IMR-90 (cell line): ENCODE measurements around the gene PPM1A. TPM values are rescaled to one million over a fixed set of nuclear protein-coding genes. Genes with fewer than 3 reads are reported as not detected.

Source experiments
- ATAC-seq: fragments of 200-7000 bp; cut with Tn5 transposase; 2 replicates; pipeline ENCODE4 v1.9.1; 2020; ENCODE audit warnings: low read depth, mild to moderate bottlenecking, moderate library complexity
- BruUV-seq: library from RNA; stranded (reverse); fragments of 400-500 nt; replicated peaks from 2 replicates; lab custom pipeline; 2021; lab: Mats Ljungman, UMichigan
- CTCF ChIA-PET: fragments of 300-600 bp; formaldehyde crosslinking; extraction: SDS; loops from one replicate; lab custom pipeline; 2021; ENCODE audit warnings: antibody characterized with exemption; lab: Yijun Ruan, JAX
- POLR2A ChIA-PET: fragments of 300-600 bp; sonication (Branson Sonifier 250); formaldehyde crosslinking; loops from one replicate; lab custom pipeline; 2022; ENCODE audit warnings: antibody characterized with exemption; ENCODE audit not compliant: unreplicated experiment; lab: Charles Lee
- DNase-seq: peaks from one replicate; pipeline ENCODE4 v3.0.0; 2013
- H2AFZ ChIP-seq: replicated peaks from 2 replicates; pipeline ENCODE3; 2013; ENCODE audit warnings: low read length, mild to moderate bottlenecking; ENCODE audit not compliant: poor library complexity
- H2AK5ac ChIP-seq: 2 replicates; pipeline ENCODE4 v1.6.1; 2013; ENCODE audit warnings: low read depth, low read length, inconsistent platforms
- H2AK9ac ChIP-seq: replicated peaks from 2 replicates; pipeline ENCODE3; 2013; ENCODE audit warnings: mild to moderate bottlenecking, low read depth, low read length, moderate library complexity; ENCODE audit not compliant: poor library complexity
- H2BK120ac ChIP-seq: 2 replicates; pipeline ENCODE4 v1.6.1; 2013; ENCODE audit warnings: low read depth, low read length, inconsistent platforms
- H2BK15ac ChIP-seq: 3 replicates; pipeline ENCODE4 v1.6.1; 2013; ENCODE audit warnings: low read depth, low read length, inconsistent platforms
- H2BK20ac ChIP-seq: 2 replicates; pipeline ENCODE4 v1.6.1; 2013; ENCODE audit warnings: low read depth, mild to moderate bottlenecking, inconsistent platforms, low read length, moderate library complexity
- H2BK5ac ChIP-seq: 2 replicates; pipeline ENCODE4 v1.6.1; 2013; ENCODE audit warnings: mild to moderate bottlenecking, low read depth, low read length, inconsistent platforms; ENCODE audit not compliant: poor library complexity, severe bottlenecking
- H3K14ac ChIP-seq: replicated peaks from 2 replicates; pipeline ENCODE4 v1.6.1; 2013; ENCODE audit warnings: low read depth, low read length, inconsistent platforms
- H3K18ac ChIP-seq: 2 replicates; pipeline ENCODE4 v1.6.1; 2013; ENCODE audit warnings: low read depth, low read length, control low read depth
- H3K23ac ChIP-seq: 2 replicates; pipeline ENCODE4 v1.6.1; 2013; ENCODE audit warnings: low read depth, low read length, inconsistent platforms
- H3K27ac ChIP-seq: 2 replicates; pipeline ENCODE4 v1.5.1; 2013; ENCODE audit warnings: mild to moderate bottlenecking, control low read depth, low read length; ENCODE audit not compliant: insufficient read depth
- H3K27me3 ChIP-seq: 2 replicates; pipeline ENCODE4 v1.6.1; 2013; ENCODE audit warnings: low read length; ENCODE audit not compliant: control insufficient read depth, insufficient read depth
- H3K36me3 ChIP-seq: 2 replicates; pipeline ENCODE4 v1.6.1; 2013; ENCODE audit warnings: low read length, mixed read lengths; ENCODE audit not compliant: control insufficient read depth, insufficient read depth
- H3K4ac ChIP-seq: 2 replicates; pipeline ENCODE4 v1.6.1; 2013; ENCODE audit warnings: low read depth, low read length, inconsistent platforms
- H3K4me1 ChIP-seq: 2 replicates; pipeline ENCODE4 v1.6.1; 2013; ENCODE audit warnings: low read length, mixed read lengths; ENCODE audit not compliant: control insufficient read depth, insufficient read depth
- H3K4me2 ChIP-seq: 2 replicates; pipeline ENCODE4 v1.6.1; 2013; ENCODE audit warnings: low read depth, mild to moderate bottlenecking, control low read depth, low read length, moderate library complexity
- H3K4me3 ChIP-seq: 2 replicates; pipeline ENCODE4 v1.5.1; 2013; ENCODE audit warnings: low read depth, mild to moderate bottlenecking, control low read depth, low read length, moderate library complexity; ENCODE audit not compliant: insufficient read depth
- H3K56ac ChIP-seq: 2 replicates; pipeline ENCODE4 v1.6.1; 2013; ENCODE audit warnings: low read length, inconsistent platforms; ENCODE audit not compliant: insufficient read depth; ENCODE audit errors: extremely low read depth
- H3K79me1 ChIP-seq, 2 experiments: 2 replicates each; pipeline ENCODE4 v1.6.1; 2013; ENCODE audit warnings: low read length in 2 of 2, inconsistent platforms in 1 of 2, low read depth in 1 of 2
- H3K9ac ChIP-seq: 2 replicates; pipeline ENCODE4 v1.6.1; 2013; ENCODE audit warnings: low read depth, low read length, control low read depth
- H3K9me1 ChIP-seq: 2 replicates; pipeline ENCODE4 v1.6.1; 2013; ENCODE audit warnings: low read length, inconsistent platforms; ENCODE audit not compliant: insufficient read depth
- H3K9me3 ChIP-seq: 2 replicates; pipeline ENCODE4 v1.6.1; 2013; ENCODE audit warnings: low read length; ENCODE audit not compliant: control insufficient read depth, insufficient read depth
- H4K20me1 ChIP-seq: 2 replicates; pipeline ENCODE4 v1.6.1; 2013; ENCODE audit warnings: low read length, inconsistent platforms; ENCODE audit not compliant: insufficient read depth
- H4K5ac ChIP-seq: 2 replicates; pipeline ENCODE4 v1.6.1; 2013; ENCODE audit warnings: mild to moderate bottlenecking, low read depth, low read length, control low read depth
- H4K8ac ChIP-seq, 2 experiments: 2 replicates each; pipeline ENCODE4 v1.6.1; 2013; ENCODE audit warnings: low read depth in 2 of 2, low read length in 2 of 2, control low read depth in 1 of 2, inconsistent platforms in 1 of 2
- H4K91ac ChIP-seq: 2 replicates; pipeline ENCODE4 v1.6.1; 2013; ENCODE audit warnings: low read depth, low read length, inconsistent platforms; ENCODE audit not compliant: insufficient read depth
- BHLHE40 ChIP-seq: fragments of 150-350 bp; IDR thresholded peaks from 2 replicates; pipeline ENCODE4 v1.6.1; 2016; ENCODE audit warnings: mild to moderate bottlenecking, low read depth, low read length
- CEBPB ChIP-seq: IDR thresholded peaks from 2 replicates; pipeline ENCODE4 v1.6.1; 2012; ENCODE audit warnings: low read depth, low read length, improper control_type of control experiment
- CHD1 ChIP-seq: IDR thresholded peaks from 2 replicates; pipeline ENCODE4 v1.6.1; 2012; ENCODE audit warnings: low read depth, low read length, improper control_type of control experiment
- CTCF ChIP-seq: conservative IDR thresholded peaks from 2 replicates; pipeline ENCODE4 v1.5.1; 2012; ENCODE audit warnings: mild to moderate bottlenecking, low read depth, low read length, improper control_type of control experiment
- ELK1 ChIP-seq: fragments of 150-350 bp; IDR thresholded peaks from 2 replicates; pipeline ENCODE4 v1.6.1; 2016; ENCODE audit warnings: low read depth, mild to moderate bottlenecking, low read length, moderate library complexity, borderline replicate concordance
- FOS ChIP-seq: fragments of 150-350 bp; IDR thresholded peaks from 2 replicates; pipeline ENCODE4 v1.6.1; 2016; ENCODE audit warnings: low read depth, low read length
- MAFK ChIP-seq: IDR thresholded peaks from 2 replicates; pipeline ENCODE4 v1.6.1; 2012; ENCODE audit warnings: low read depth, low read length, improper control_type of control experiment
- MXI1 ChIP-seq: IDR thresholded peaks from 2 replicates; pipeline ENCODE4 v1.6.1; 2012; ENCODE audit warnings: low read depth, mild to moderate bottlenecking, low read length, moderate library complexity, borderline replicate concordance
- NFE2L2 ChIP-seq: fragments of 150-350 bp; IDR thresholded peaks from 2 replicates; pipeline ENCODE4 v1.6.1; 2016; ENCODE audit warnings: low read depth, mild to moderate bottlenecking, low read length
- POLR2A ChIP-seq: IDR thresholded peaks from 2 replicates; pipeline ENCODE4 v1.6.1; 2012; ENCODE audit warnings: mild to moderate bottlenecking, low read depth, low read length
- RAD21 ChIP-seq: IDR thresholded peaks from 2 replicates; pipeline ENCODE4 v1.6.1; 2012; ENCODE audit warnings: low read length, improper control_type of control experiment
- RCOR1 ChIP-seq: IDR thresholded peaks from 2 replicates; pipeline ENCODE4 v1.6.1; 2012; ENCODE audit warnings: mild to moderate bottlenecking, low read length, improper control_type of control experiment; ENCODE audit not compliant: insufficient replicate concordance
- RFX5 ChIP-seq: IDR thresholded peaks from 2 replicates; pipeline ENCODE4 v1.8.0; 2012; ENCODE audit warnings: low read depth, mild to moderate bottlenecking, low read length, moderate library complexity
- SMC3 ChIP-seq: fragments of 150-350 bp; IDR thresholded peaks from 2 replicates; pipeline ENCODE4 v1.6.1; 2016; ENCODE audit warnings: low read depth, mild to moderate bottlenecking, antibody characterized with exemption, low read length, moderate library complexity
- USF2 ChIP-seq: fragments of 150-350 bp; IDR thresholded peaks from 2 replicates; pipeline ENCODE4 v1.6.1; 2017; ENCODE audit warnings: mild to moderate bottlenecking, antibody characterized with exemption, low read length, low read depth
- WGBS, 2 experiments: methylation state at CpG; one replicate each; pipeline versions ENCODE4 v1.1.5 to v1.1.7; 2013; ENCODE audit warnings: missing lambda C conversion rate in 2 of 2; ENCODE audit not compliant: insufficient read length in 1 of 2; ENCODE audit errors: extremely low coverage in 2 of 2; 5-methylcytosine and 5-hydroxymethylcytosine counted together
- dilution Hi-C: fragments of 300-500 bp; cut with HindIII; formaldehyde crosslinking; loops from one replicate; pipeline ENCODE4 v1.14.3; 2018; ENCODE audit warnings: low sequenced_read_pairs; ENCODE audit not compliant: unreplicated experiment
- in situ Hi-C: fragments of 300-500 bp; cut with MboI; formaldehyde crosslinking; loops from 3 replicates; pipeline ENCODE4 v1.14.3; 2019; ENCODE audit warnings: low sequenced_read_pairs, inconsistent platforms, mixed read lengths
- intact Hi-C: fragments of 100-400 bp; cut with micrococcal nuclease; formaldehyde crosslinking; loops from 2 replicates; pipeline ENCODE4 v1.10.0; 2022
- polyA plus RNA-seq, 3 experiments: library from polyadenylated mRNA; depleted of rRNA; stranded (reverse); fragments of >200 nt; gene quantifications; 2 replicates each; pipeline ENCODE4 v1.2.3, GENCODE V29; 2012; ENCODE audit warnings: low replicate concordance in 1 of 3
- total RNA-seq: library from RNA; depleted of rRNA; stranded (reverse); fragments of >200 nt; gene quantifications from 2 replicates; pipeline ENCODE4 v1.2.3, GENCODE V29; 2012

Gene PPM1A
- total and polyA plus RNA-seq, 2 of the 4 experiments (the other 2 are of a cell fraction) = 14.3 to 15.1 TPM

GRCh38 chr14:60204843-60205774 is 43.9 kb upstream of the PPM1A start:
- dilution Hi-C loops = no loop called here
- no peak overlapping the region for H2BK20ac ChIP-seq
- TF ChIP-seq MAFK = no peak
- TF ChIP-seq USF2 = no peak
- no peak for TF ChIP-seq RFX5
- TF ChIP-seq SMC3 = no peak
- no peak for TF ChIP-seq CEBPB
- TF ChIP-seq RAD21 = no peak
- no peak for TF ChIP-seq BHLHE40
- TF ChIP-seq FOS = no peak
- no peak for TF ChIP-seq RCOR1
- no peak for TF ChIP-seq CTCF
- TF ChIP-seq ELK1 = no peak
- no peak for TF ChIP-seq NFE2L2
- no peak for TF ChIP-seq MXI1
- TF ChIP-seq POLR2A = no peak
- no peak for TF ChIP-seq CHD1

More at GRCh38 chr14:60204843-60205774, 43.9 kb upstream of the PPM1A start:
- H2BK120ac ChIP-seq = no peak overlapping the region
- H3K4me1 ChIP-seq = no peaks in the 10 kb centered on the region
- CTCF ChIA-PET = no interaction called here
- peaks cover 10% of the 10 kb centered on the region for H3K27me3 ChIP-seq
- H4K20me1 ChIP-seq = no peaks in the 10 kb centered on the region
- H3K23ac ChIP-seq = no peak overlapping the region; the same call in 1 of the 2 replicates
- H3K79me1 ChIP-seq = no peaks in the 10 kb centered on the region
- no peak overlapping the region for H3K14ac ChIP-seq
- no peak overlapping the region for H2AK5ac ChIP-seq
- no peak overlapping the region for H2AFZ ChIP-seq
- H3K9me1 ChIP-seq = no peaks in the 10 kb centered on the region
- ATAC-seq = no peak
- in situ Hi-C loops = no loop called here
- POLR2A ChIA-PET = no interaction called here
- H3K36me3 ChIP-seq = no peaks in the 10 kb centered on the region
- no peak overlapping the region for H2AK9ac ChIP-seq
- H3K56ac ChIP-seq = no peak overlapping the region
- intact Hi-C loops = loop anchor here (10.0 kb wide), 1 partner anchor 260 kb away; no protein-coding TSS in a partner anchor
- H3K4me2 ChIP-seq = no peak overlapping the region
- H4K91ac ChIP-seq = no peak overlapping the region
- BruUV-seq = no TSS peak
- no peak overlapping the region for H3K4me3 ChIP-seq
- no peak overlapping the region for H4K5ac ChIP-seq
- H3K27ac ChIP-seq = no peak overlapping the region
- H3K18ac ChIP-seq = no peak overlapping the region
- no peaks in the 10 kb centered on the region for H3K9me3 ChIP-seq
- no peak overlapping the region for H3K9ac ChIP-seq
- no peak for DNase-seq
- no peak overlapping the region for H4K8ac ChIP-seq
- H3K4ac ChIP-seq = no peak overlapping the region
- WGBS, 2 experiments = no CpG with 5 or more reads among the region's 6 CpGs
- no peak overlapping the region for H2BK5ac ChIP-seq
- H2BK15ac ChIP-seq = no peak overlapping the region
